HepG2 (cell line): ENCODE results near the gene ACTN4. TPM values are rescaled to one million over a fixed set of nuclear protein-coding genes. Genes with fewer than 3 reads are reported as not detected.

Experiments used
- CERS6 ChIP-seq: sonication (generic); formaldehyde crosslinking; IDR thresholded peaks from 2 replicates; pipeline ENCODE4 v1.5.0; 2020; ENCODE audit warnings: missing genetic modification reagents
- FOXK1 ChIP-seq: sonication (generic); formaldehyde crosslinking; IDR thresholded peaks from 2 replicates; pipeline ENCODE4 v1.4.0; 2020; ENCODE audit warnings: low read depth, missing genetic modification reagents, borderline replicate concordance
- JDP2 ChIP-seq: sonication (generic); formaldehyde crosslinking; IDR thresholded peaks from 2 replicates; pipeline ENCODE4 v1.8.1; 2022; ENCODE audit warnings: missing genetic modification reagents, borderline replicate concordance
- KLF9 ChIP-seq: IDR thresholded peaks from 2 replicates; pipeline ENCODE4 v1.6.1; 2016; ENCODE audit warnings: low read depth
- LBX2 ChIP-seq: sonication (generic); formaldehyde crosslinking; IDR thresholded peaks from 2 replicates; pipeline ENCODE4 v1.5.0; 2020; ENCODE audit warnings: missing genetic modification reagents, mild to moderate bottlenecking, borderline replicate concordance
- MIXL1 ChIP-seq: IDR thresholded peaks from 2 replicates; pipeline ENCODE4 v1.6.1; 2016
- NR1H2 ChIP-seq: sonication (generic); formaldehyde crosslinking; IDR thresholded peaks from 2 replicates; pipeline ENCODE4 v1.8.1; 2022; ENCODE audit warnings: low read depth, missing genetic modification reagents, borderline replicate concordance
- PCBP2 ChIP-seq: fragments of 200-400 bp; formaldehyde crosslinking; optimal IDR thresholded peaks from 2 replicates; pipeline ENCODE3; 2018; ENCODE audit warnings: low read length, low read depth; ENCODE audit not compliant: poor library complexity, severe bottlenecking
- TFDP2 ChIP-seq: sonication (generic); formaldehyde crosslinking; IDR thresholded peaks from 2 replicates; pipeline ENCODE4 v1.4.0; 2020; ENCODE audit warnings: missing genetic modification reagents
- TOE1 ChIP-seq: sonication (generic); formaldehyde crosslinking; IDR thresholded peaks from 2 replicates; pipeline ENCODE4 v1.4.0; 2020; ENCODE audit warnings: mild to moderate bottlenecking, missing genetic modification reagents
- ZBTB33 ChIP-seq: sonication (generic); formaldehyde crosslinking; IDR thresholded peaks from 2 replicates; pipeline ENCODE4 v1.4.0; 2020; ENCODE audit warnings: missing genetic modification reagents
- ZIK1 ChIP-seq: sonication (generic); formaldehyde crosslinking; IDR thresholded peaks from 2 replicates; pipeline ENCODE4 v1.5.0; 2020; ENCODE audit warnings: mild to moderate bottlenecking, low read depth, missing genetic modification reagents, borderline replicate concordance
- ZMYM3 ChIP-seq: sonication (generic); formaldehyde crosslinking; IDR thresholded peaks from 2 replicates; pipeline ENCODE4 v1.5.1; 2020; ENCODE audit warnings: mild to moderate bottlenecking, missing genetic modification reagents
- ZNF256 ChIP-seq: sonication (generic); formaldehyde crosslinking; conservative IDR thresholded peaks from 2 replicates; pipeline ENCODE4 v1.4.0; 2020; ENCODE audit warnings: missing genetic modification reagents
- ZNF34 ChIP-seq: sonication (generic); formaldehyde crosslinking; IDR thresholded peaks from 2 replicates; pipeline ENCODE4 v1.4.0; 2020; ENCODE audit warnings: mild to moderate bottlenecking, missing genetic modification reagents, borderline replicate concordance
- ZNF576 ChIP-seq: sonication (generic); formaldehyde crosslinking; IDR thresholded peaks from 2 replicates; pipeline ENCODE4 v1.4.0; 2020; ENCODE audit warnings: mild to moderate bottlenecking, missing genetic modification reagents
- ZNF609 ChIP-seq: sonication (generic); formaldehyde crosslinking; IDR thresholded peaks from 2 replicates; pipeline ENCODE4 v1.4.0; 2020; ENCODE audit warnings: mild to moderate bottlenecking, missing genetic modification reagents, borderline replicate concordance
- polyA plus RNA-seq, 8 experiments: library from polyadenylated mRNA; depleted of rRNA in 3 of 8; stranded (reverse) in 7 of 8; unstranded in 1 of 8; fragments of >200 nt; fragmentation: Illumina TruSeq in 4 of 8; extraction: Trizol in 4 of 8; gene quantifications; 2 replicates each; pipeline versions ENCODE4 v1.2.1 to v1.2.3, GENCODE V29; 2011 to 2016; ENCODE audit warnings: low read depth in 4 of 8, missing spikeins in 1 of 8, mixed read lengths in 1 of 8; ENCODE audit not compliant: insufficient read depth in 1 of 8
- total RNA-seq, 5 experiments: library from RNA; depleted of rRNA; stranded (reverse); fragments of >200 nt; fragmentation: Illumina TruSeq; extraction: Trizol; gene quantifications; 2 replicates each; pipeline ENCODE4 v1.2.3, GENCODE V29; 2016; ENCODE audit warnings: low read depth in 1 of 5

The ACTN4 gene
- total and polyA plus RNA-seq, 2 of the 13 experiments (the other 11 are each of a cell fraction or from before 2014, with no cell fraction given), result 171 to 192 TPM

- TF ChIP-seq ZBTB33 (CRISPR knock-in tag), result no peak
- no peak for TF ChIP-seq ZNF609 (CRISPR knock-in tag)
- no peak for TF ChIP-seq TFDP2 (CRISPR knock-in tag)
- TF ChIP-seq CERS6, result no peak
- TF ChIP-seq ZMYM3 (CRISPR knock-in tag), result no peak
- no peak for TF ChIP-seq MIXL1
- TF ChIP-seq ZNF576, result no peak
- TF ChIP-seq PCBP2, result no peak
- TF ChIP-seq KLF9 (CRISPR knock-in tag), result no peak
- no peak for TF ChIP-seq NR1H2
- no peak for TF ChIP-seq TOE1 (CRISPR knock-in tag)
- TF ChIP-seq ZIK1 (CRISPR knock-in tag), result no peak
- TF ChIP-seq FOXK1, result peak; percentile 65; the same call in 1 of the 2 replicates
- no peak for TF ChIP-seq ZNF34
- TF ChIP-seq ZNF256 (CRISPR knock-in tag), result no peak
- no peak for TF ChIP-seq LBX2
- no peak for TF ChIP-seq JDP2 (CRISPR knock-in tag)
Measured at GRCh38 chr19:38658462-38659306, 11.2 kb downstream of the ACTN4 start (continued).
